H1 (cell line): Measurements from ENCODE around the gene ADGRD2. TPM values are rescaled to one million over a fixed set of nuclear protein-coding genes. Genes with fewer than 3 reads are reported as not detected.

Experiments used
- CTCF ChIA-PET: fragments of 300-600 bp; sonication (Branson Sonifier 250); formaldehyde crosslinking; loops from one replicate; lab custom pipeline; 2021; ENCODE audit not compliant: partially characterized antibody; lab: Charles Lee
- POLR2A ChIA-PET: fragments of 300-600 bp; sonication (Branson Sonifier 250); formaldehyde crosslinking; loops from one replicate; lab custom pipeline; 2021; ENCODE audit warnings: inconsistent platforms; ENCODE audit not compliant: partially characterized antibody; lab: Charles Lee
- DNase-seq, 2 experiments: peaks; one replicate each; pipeline versions ENCODE4 v3.0.0 to v3.0.0-alpha.2; 2010 to 2022; ENCODE audit warnings: low spot score in 2 of 2, low read depth in 1 of 2, mixed read lengths in 1 of 2
- FAIRE-seq: peaks from 2 replicates; lab custom pipeline; 2011; peaks lifted over from hg19 to GRCh38; lab: Jason Lieb, UNC
- H2AFZ ChIP-seq: 2 replicates; pipeline ENCODE4 v1.8.1; 2012; ENCODE audit warnings: low read length, inconsistent platforms
- H2AK5ac ChIP-seq: 2 replicates; pipeline ENCODE4 v1.6.1; 2013; ENCODE audit warnings: low read depth, low read length
- H2BK120ac ChIP-seq: replicated peaks from 2 replicates; pipeline ENCODE3; 2013; ENCODE audit warnings: low read depth, low read length, inconsistent platforms
- H2BK12ac ChIP-seq: 2 replicates; pipeline ENCODE4 v1.6.1; 2013; ENCODE audit warnings: low read depth, low read length
- H2BK15ac ChIP-seq: 2 replicates; pipeline ENCODE4 v1.6.1; 2013; ENCODE audit warnings: low read length
- H2BK20ac ChIP-seq: 2 replicates; pipeline ENCODE4 v1.6.1; 2013; ENCODE audit warnings: low read length
- H2BK5ac ChIP-seq: 2 replicates; pipeline ENCODE4 v1.6.1; 2013; ENCODE audit warnings: low read depth, low read length
- H3K14ac ChIP-seq: 2 replicates; pipeline ENCODE4 v1.6.1; 2013; ENCODE audit warnings: inconsistent platforms; ENCODE audit not compliant: insufficient read length
- H3K18ac ChIP-seq: 2 replicates; pipeline ENCODE4 v1.6.1; 2013; ENCODE audit warnings: low read length; ENCODE audit errors: extremely low read depth
- H3K23ac ChIP-seq: 2 replicates; pipeline ENCODE4 v1.6.1; 2013; ENCODE audit warnings: inconsistent platforms; ENCODE audit not compliant: insufficient read length
- H3K23me2 ChIP-seq: 2 replicates; pipeline ENCODE4 v1.6.1; 2013; ENCODE audit warnings: low read depth, low read length
- H3K27ac ChIP-seq: 2 replicates; pipeline ENCODE4 v1.6.1; 2011; ENCODE audit warnings: low read depth, low read length, inconsistent platforms
- H3K27me3 ChIP-seq, 4 experiments: replicated peaks in 1 of 4; 1 replicate in 1 of 4; 2 replicates in 3 of 4; pipeline versions ENCODE4 v1.6.1 to v1.8.1; 2011 to 2013; ENCODE audit warnings: low read length in 3 of 4, mild to moderate bottlenecking in 3 of 4, inconsistent platforms in 2 of 4, mixed read lengths in 2 of 4, moderate library complexity in 1 of 4; ENCODE audit not compliant: control insufficient read depth in 3 of 4, insufficient read depth in 3 of 4; ENCODE audit errors: extremely low read depth in 1 of 4
- H3K36me3 ChIP-seq, 4 experiments: 2 replicates each; pipeline versions ENCODE4 v1.6.1 to v1.8.1; 2011 to 2013; ENCODE audit warnings: mild to moderate bottlenecking in 4 of 4, low read length in 3 of 4, moderate library complexity in 2 of 4, control low read depth in 1 of 4, inconsistent platforms in 1 of 4; ENCODE audit not compliant: insufficient read depth in 4 of 4, control insufficient read depth in 2 of 4
- H3K4ac ChIP-seq: replicated peaks from 2 replicates; pipeline ENCODE3; 2013; ENCODE audit warnings: low read length, low read depth, mixed read lengths, inconsistent platforms; ENCODE audit not compliant: insufficient read length
- H3K4me1 ChIP-seq, 4 experiments: replicated peaks in 1 of 4; 1 replicate in 1 of 4; 2 replicates in 3 of 4; pipeline versions ENCODE4 v1.6.1 to v1.8.1; 2011 to 2013; ENCODE audit warnings: low read length in 3 of 4, inconsistent platforms in 2 of 4, mixed read lengths in 1 of 4; ENCODE audit not compliant: insufficient read depth in 4 of 4, control insufficient read depth in 3 of 4
- H3K4me2 ChIP-seq, 2 experiments: 2 replicates each; pipeline versions ENCODE4 v1.6.1 to v1.8.1; 2011 to 2013; ENCODE audit warnings: low read depth in 2 of 2, low read length in 2 of 2, control low read depth in 1 of 2, inconsistent platforms in 1 of 2, mild to moderate bottlenecking in 1 of 2; ENCODE audit not compliant: insufficient read depth in 1 of 2
- H3K4me3 ChIP-seq, 4 experiments: fragments of 200-600, 300-600 bp in 1 of 4; sonication (generic), shearing (Covaris generic), sonication (Bioruptor Twin) in 1 of 4; 2 replicates each; pipeline versions ENCODE4 v1.5.1 to v1.8.1; 2011 to 2016; ENCODE audit warnings: low read length in 4 of 4, low read depth in 3 of 4, control low read depth in 2 of 4, inconsistent platforms in 2 of 4, mild to moderate bottlenecking in 2 of 4, mixed read lengths in 1 of 4, moderate library complexity in 1 of 4; ENCODE audit not compliant: insufficient read depth in 2 of 4; ENCODE audit errors: extremely low read depth in 1 of 4
- H3K56ac ChIP-seq: replicated peaks from 2 replicates; pipeline ENCODE3; 2013; ENCODE audit warnings: low read depth, mild to moderate bottlenecking, mixed read lengths, low read length, inconsistent platforms; ENCODE audit not compliant: insufficient read length
- H3K79me1 ChIP-seq: 2 replicates; pipeline ENCODE4 v1.6.1; 2013; ENCODE audit warnings: low read depth, low read length, control low read depth
- H3K79me2 ChIP-seq, 2 experiments: 2 replicates each; pipeline versions ENCODE4 v1.6.1 to v1.8.1; 2012 to 2013; ENCODE audit warnings: low read length in 2 of 2, mild to moderate bottlenecking in 2 of 2, inconsistent platforms in 1 of 2; ENCODE audit not compliant: insufficient read depth in 2 of 2, control insufficient read depth in 1 of 2
- H3K9ac ChIP-seq, 4 experiments: replicated peaks in 1 of 4; 1 replicate in 1 of 4; 2 replicates in 3 of 4; pipeline versions ENCODE4 v1.6.1 to v1.8.1; 2011 to 2013; ENCODE audit warnings: low read depth in 3 of 4, low read length in 3 of 4, control low read depth in 2 of 4, mild to moderate bottlenecking in 2 of 4, moderate library complexity in 2 of 4, inconsistent platforms in 1 of 4; ENCODE audit errors: extremely low read depth in 1 of 4
- H3K9me3 ChIP-seq, 2 experiments: 2 replicates each; pipeline versions ENCODE4 v1.6.1 to v1.8.1; 2012 to 2013; ENCODE audit warnings: mild to moderate bottlenecking in 2 of 2, moderate library complexity in 2 of 2, control low read depth in 1 of 2, inconsistent platforms in 1 of 2, low read depth in 1 of 2, low read length in 1 of 2, mixed read lengths in 1 of 2; ENCODE audit not compliant: insufficient read depth in 2 of 2
- H4K20me1 ChIP-seq, 2 experiments: replicated peaks in 1 of 2; 2 replicates each; pipeline versions ENCODE3 to v1.8.1; 2011 to 2013; ENCODE audit warnings: inconsistent platforms in 2 of 2, low read length in 2 of 2, mild to moderate bottlenecking in 1 of 2; ENCODE audit not compliant: insufficient read depth in 2 of 2, control insufficient read depth in 1 of 2
- H4K5ac ChIP-seq: 2 replicates; pipeline ENCODE4 v1.6.1; 2013; ENCODE audit warnings: low read length, low read depth, mixed read lengths, inconsistent platforms; ENCODE audit not compliant: insufficient read length
- H4K8ac ChIP-seq: 2 replicates; pipeline ENCODE4 v1.8.0; 2013; ENCODE audit warnings: mild to moderate bottlenecking, moderate library complexity, low read length, inconsistent platforms; ENCODE audit not compliant: insufficient read depth; ENCODE audit errors: extremely low read depth
- H4K91ac ChIP-seq: replicated peaks from 2 replicates; pipeline ENCODE3; 2013; ENCODE audit warnings: low read length, mixed read lengths, inconsistent platforms; ENCODE audit not compliant: insufficient read length
- BACH1 ChIP-seq: IDR thresholded peaks from 2 replicates; pipeline ENCODE4 v1.6.1; 2012; ENCODE audit warnings: low read length, improper control_type of control experiment
- CBX8 ChIP-seq: fragments of 300-800, 300-1000 bp; sonication (generic); IDR thresholded peaks from 2 replicates; pipeline ENCODE4 v1.7.1; 2016; ENCODE audit warnings: low read depth, low read length, borderline replicate concordance
- PHF8 ChIP-seq: fragments of 200-600 bp; sonication (generic); conservative IDR thresholded peaks from 2 replicates; pipeline ENCODE4 v1.7.1; 2012; ENCODE audit warnings: low read depth, mild to moderate bottlenecking, inconsistent platforms, low read length, moderate library complexity
- RAD21 ChIP-seq, 2 experiments: IDR thresholded peaks in 1 of 2; conservative IDR thresholded peaks in 1 of 2; 2 replicates each; pipeline ENCODE4 v1.6.1; 2011; ENCODE audit warnings: low read depth in 2 of 2, low read length in 2 of 2, improper control_type of control experiment in 1 of 2, inconsistent platforms in 1 of 2, mild to moderate bottlenecking in 1 of 2, moderate library complexity in 1 of 2
- TCF12 ChIP-seq: IDR thresholded peaks from 2 replicates; pipeline ENCODE4 v1.6.1; 2011; ENCODE audit warnings: low read depth, mild to moderate bottlenecking, low read length
- TEAD4 ChIP-seq: IDR thresholded peaks from 2 replicates; pipeline ENCODE4 v1.6.1; 2012; ENCODE audit warnings: low read depth, low read length, inconsistent platforms, mixed read lengths
- WGBS, 2 experiments: shearing (Covaris generic) in 1 of 2; methylation state at CpG; one replicate each; pipeline versions ENCODE4 v1.1.6 to v1.1.7; 2013 to 2015; ENCODE audit warnings: low lambda C conversion rate in 2 of 2, mixed read lengths in 2 of 2, inconsistent platforms in 1 of 2, low coverage in 1 of 2, missing lambda C conversion rate in 1 of 2; ENCODE audit not compliant: insufficient replicate concordance in 2 of 2, insufficient coverage in 1 of 2, insufficient read length in 1 of 2; ENCODE audit errors: extremely low coverage in 1 of 2, missing lambda C conversion rate in 1 of 2; 5-methylcytosine and 5-hydroxymethylcytosine counted together
- polyA plus RNA-seq, 7 experiments: library from polyadenylated mRNA; depleted of rRNA in 3 of 7; stranded (reverse) in 5 of 7; unstranded in 2 of 7; fragments of >200 nt in 5 of 7; fragments of 200-250 nt in 2 of 7; gene quantifications; 1 replicate in 5 of 7; 2 replicates in 1 of 7; 4 replicates in 1 of 7; pipeline versions ENCODE4 v1.2.1 to v1.2.3, GENCODE V29; 2011 to 2013; ENCODE audit warnings: missing spikeins in 2 of 7, mixed read lengths in 2 of 7
- total RNA-seq: library from RNA; stranded (reverse); fragmentation: NEBNext Ultra II Directional; extraction: Animal tissue kit (Norgen Biotek cat#: 25700); gene quantifications from 2 replicates; pipeline ENCODE4 v1.2.1, GENCODE V29; 2021
- TF ChIP-seq, protein P1 (sequence below): IDR thresholded peaks from 2 replicates; pipeline ENCODE4 v1.6.1; 2011; ENCODE audit warnings: low read depth, mild to moderate bottlenecking, low read length; ENCODE audit not compliant: insufficient read depth
- TF ChIP-seq, protein P2 (sequence below): IDR thresholded peaks from 2 replicates; pipeline ENCODE4 v1.6.1; 2011; ENCODE audit warnings: low read length, improper control_type of control experiment

Gene ADGRD2
- total and polyA plus RNA-seq, 2 of the 8 experiments (the other 6 are each of a cell fraction or from before 2014, with no cell fraction given) = 0.41 to 1.4 TPM

DNA sequence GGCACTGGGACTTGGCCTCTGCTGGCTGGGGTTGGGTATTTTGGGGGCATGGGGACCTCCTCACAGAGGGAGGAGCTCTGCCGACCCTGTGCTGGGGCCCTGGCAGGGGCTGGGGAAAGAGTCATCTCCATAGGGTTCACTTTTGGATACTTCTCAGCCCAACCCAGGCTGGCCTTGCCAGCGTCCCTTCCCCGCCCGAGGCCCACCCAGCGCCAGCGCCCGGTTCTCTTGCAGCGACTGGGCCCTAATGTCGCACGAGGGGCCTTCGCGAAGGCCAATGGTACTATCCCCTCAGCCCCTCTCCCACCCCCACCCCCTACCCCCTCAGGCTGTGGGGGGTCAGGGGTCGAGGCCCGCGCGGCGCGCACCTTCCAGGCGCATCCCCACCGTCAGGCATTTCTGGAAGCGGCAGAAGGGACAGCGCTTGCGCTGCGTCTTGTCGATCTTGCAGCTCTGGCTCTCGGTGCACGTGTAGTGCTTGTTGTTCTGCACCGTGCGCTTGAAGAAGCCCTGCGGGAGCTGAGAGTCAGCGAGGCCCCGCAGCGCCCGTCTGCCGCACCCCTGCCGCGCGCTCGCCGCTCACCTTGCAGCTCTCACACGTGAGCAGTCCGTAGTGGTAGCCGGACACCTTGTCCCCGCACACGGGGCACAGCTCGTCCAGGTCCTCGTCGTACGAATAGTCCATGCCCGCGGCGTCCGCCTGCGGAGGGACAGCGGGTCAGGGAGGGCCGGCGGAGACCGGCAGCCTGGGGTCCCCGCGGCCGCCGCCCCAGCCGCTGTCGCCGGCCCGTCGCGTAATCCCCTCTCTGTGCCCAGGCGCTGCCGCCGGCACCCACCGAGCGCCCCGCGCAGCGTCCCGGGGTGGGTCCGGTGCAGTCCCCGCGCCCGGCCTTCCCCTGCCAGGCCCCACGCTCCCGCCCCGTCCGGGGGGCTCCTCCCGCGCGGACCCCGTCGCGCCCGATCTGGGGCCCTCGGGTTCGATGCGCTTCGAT, 52.8 kb downstream of the ADGRD2 start:
- peaks cover 0 to 8% (median 0%) of the 10 kb centered on the region in 4 experiments; a peak in 1 of 8 replicates for H3K36me3 ChIP-seq
- POLR2A ChIA-PET = interaction anchor here (0.7 kb wide), 1 partner anchor 37 kb away, joined by 3 read pairs; no protein-coding TSS in a partner anchor
- peak in 1 of 2 experiments; percentile 73 for DNase-seq
- H2AFZ ChIP-seq = no peak overlapping the region
- H3K9me3 ChIP-seq = no peaks in the 10 kb centered on the region; a peak in 1 of 4 replicates
- H3K4me1 ChIP-seq = peaks cover 0 to 17% (median 12%) of the 10 kb centered on the region in 4 experiments; a peak in 6 of 7 replicates
- no peak overlapping the region for H3K18ac ChIP-seq
- no peak overlapping the region for H3K14ac ChIP-seq
- peaks cover 39 to 61% (median 55%) of the 10 kb centered on the region in 4 experiments for H3K27me3 ChIP-seq
- H3K56ac ChIP-seq = no peak overlapping the region
- CTCF ChIA-PET = interaction anchor here (0.5 to 1.4 kb wide), 4 partner anchors 30 to 350 kb away, joined by 3 to 5 read pairs (median 4); partner anchors contain the start of gene WDR38
- H3K23me2 ChIP-seq = peaks cover 7% of the 10 kb centered on the region; the same call in 1 of the 2 replicates
- H3K4me3 ChIP-seq = peak overlapping the region in 3 of 4 experiments; percentile 17 to 61 (median 23); a peak in 3 of 8 replicates
- H3K4ac ChIP-seq = no peak overlapping the region
- WGBS, 2 experiments = 10% methylated on average over 49 of the region's 96 CpGs; no CpG with 5 or more reads in 1 of the 2 experiments
- H4K91ac ChIP-seq = no peak overlapping the region
- H3K23ac ChIP-seq = no peak overlapping the region
- no peak overlapping the region for H2BK15ac ChIP-seq
- no peak overlapping the region for H4K5ac ChIP-seq
- H2BK20ac ChIP-seq = no peak overlapping the region
- no peaks in the 10 kb centered on the region for H3K79me1 ChIP-seq
- no peak overlapping the region for H2BK120ac ChIP-seq
- no peak for FAIRE-seq
- H3K27ac ChIP-seq = no peak overlapping the region
- no peak overlapping the region for H2AK5ac ChIP-seq
- H2BK12ac ChIP-seq = no peak overlapping the region
- H4K20me1 ChIP-seq = peaks cover 0 to 2% of the 10 kb centered on the region in 2 experiments
- no peak overlapping the region for H3K9ac ChIP-seq
- H3K4me2 ChIP-seq = peak overlapping the region; percentile 55 to 77
- peak overlapping the region; percentile 43; the same call in 1 of the 2 replicates for H4K8ac ChIP-seq
- no peak overlapping the region for H2BK5ac ChIP-seq
- no peaks in the 10 kb centered on the region for H3K79me2 ChIP-seq
- no peak for TF ChIP-seq CBX8
- no peak for TF ChIP-seq TEAD4
- no peak for TF ChIP-seq BACH1
- TF ChIP-seq, protein P1, sequence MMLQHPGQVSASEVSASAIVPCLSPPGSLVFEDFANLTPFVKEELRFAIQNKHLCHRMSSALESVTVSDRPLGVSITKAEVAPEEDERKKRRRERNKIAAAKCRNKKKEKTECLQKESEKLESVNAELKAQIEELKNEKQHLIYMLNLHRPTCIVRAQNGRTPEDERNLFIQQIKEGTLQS = no peak
- TF ChIP-seq, protein P2, sequence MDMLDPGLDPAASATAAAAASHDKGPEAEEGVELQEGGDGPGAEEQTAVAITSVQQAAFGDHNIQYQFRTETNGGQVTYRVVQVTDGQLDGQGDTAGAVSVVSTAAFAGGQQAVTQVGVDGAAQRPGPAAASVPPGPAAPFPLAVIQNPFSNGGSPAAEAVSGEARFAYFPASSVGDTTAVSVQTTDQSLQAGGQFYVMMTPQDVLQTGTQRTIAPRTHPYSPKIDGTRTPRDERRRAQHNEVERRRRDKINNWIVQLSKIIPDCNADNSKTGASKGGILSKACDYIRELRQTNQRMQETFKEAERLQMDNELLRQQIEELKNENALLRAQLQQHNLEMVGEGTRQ = no peak
- TF ChIP-seq TCF12 = no peak
- TF ChIP-seq PHF8 = no peak
- no peak for TF ChIP-seq RAD21 (IDR thresholded peaks at IDR 0.05 in 1 of 2, conservative IDR thresholded peaks at IDR 0.05 in 1 of 2; ENCODE audit: low read depth in 2 of 2, low read length in 2 of 2)
